Transverse colon (tissue), 4 donors: ENCODE measurements around the gene TPM4. TPM values are rescaled to one million over a fixed set of nuclear protein-coding genes. Genes with fewer than 3 reads are reported as not detected.

Experiments used
- DNase-seq: peaks from one replicate; pipeline ENCODE4 v3.0.0-alpha.2; 2019
- H3K27ac ChIP-seq, 4 donors: fragments of 200-600 bp; sonication (generic); 2 replicates each; pipeline ENCODE4 v1.5.1; 2016 to 2018; ENCODE audit warnings: inconsistent platforms in 4 of 4
- H3K27me3 ChIP-seq: fragments of 200-600 bp; sonication (generic); 2 replicates; pipeline ENCODE4 v1.5.1; 2017; ENCODE audit warnings: inconsistent platforms
- H3K36me3 ChIP-seq, 4 donors: fragments of 200-600 bp; sonication (generic); 2 replicates each; pipeline ENCODE4 v1.5.1; 2017 to 2019; ENCODE audit warnings: inconsistent platforms in 4 of 4
- H3K4me1 ChIP-seq, 4 donors: fragments of 200-600 bp; sonication (generic); 2 replicates each; pipeline ENCODE4 v1.5.1; 2017 to 2020; ENCODE audit warnings: inconsistent platforms in 4 of 4
- H3K4me3 ChIP-seq, 4 donors: fragments of 200-600 bp; sonication (generic); 1 replicate in 1 of 4; 2 replicates in 3 of 4; pipeline versions ENCODE4 v1.5.1 to v1.6.1; 2017 to 2019; ENCODE audit warnings: inconsistent platforms in 4 of 4
- H3K9me3 ChIP-seq, 2 donors: fragments of 200-600 bp; sonication (generic); 2 replicates each; pipeline ENCODE4 v1.5.1; 2017 to 2019; ENCODE audit warnings: inconsistent platforms in 2 of 2
- CTCF ChIP-seq, 5 experiments: fragments of 200-600 bp in 3 of 5; fragments of 450-650 bp in 2 of 5; sonication (generic) in 3 of 5; IDR thresholded peaks; 1 replicate in 2 of 5; 2 replicates in 3 of 5; pipeline ENCODE4 v1.5.1; 2016 to 2017; ENCODE audit warnings: antibody characterized with exemption in 5 of 5, inconsistent platforms in 3 of 5, mild to moderate bottlenecking in 2 of 5, moderate library complexity in 1 of 5
- EP300 ChIP-seq: sonication (generic); formaldehyde crosslinking; IDR thresholded peaks from one replicate; pipeline ENCODE4 v1.6.1; 2017; ENCODE audit warnings: antibody characterized with exemption, low read depth
- POLR2A ChIP-seq: fragments of 450-650 bp; IDR thresholded peaks from one replicate; pipeline ENCODE4 v1.6.1; 2016; ENCODE audit warnings: antibody characterized with exemption, mild to moderate bottlenecking, moderate library complexity
- POLR2AphosphoS5 ChIP-seq, 3 donors: sonication (generic); formaldehyde crosslinking; IDR thresholded peaks; one replicate each; pipeline ENCODE4 v1.6.1; 2016; ENCODE audit warnings: antibody characterized with exemption in 3 of 3
- WGBS, 2 donors: methylation state at CpG; one replicate each; pipeline ENCODE4 v1.1.5; 2018; ENCODE audit warnings: low coverage in 1 of 2; 5-methylcytosine and 5-hydroxymethylcytosine counted together
- in situ Hi-C, 4 donors: fragments of 200-750 bp; cut with MboI; loops; one replicate each; pipeline versions ENCODE4 v1.15.0 to v1.15.1; 2017; ENCODE audit warnings: low sequenced_read_pairs in 3 of 4, low pct_ligation_motif_present in 1 of 4, low pct_unique_long_range_greater_than_20kb in 1 of 4
- intact Hi-C: fragments of 100-400 bp; cut with DNase I; formaldehyde crosslinking; loops from one replicate; pipeline ENCODE4 v1.15.1; 2023; ENCODE audit warnings: low total_unique reads
- total RNA-seq, 4 donors: library from RNA; depleted of rRNA; stranded (reverse); fragments of >200 nt; gene quantifications; one replicate each; pipeline ENCODE4 v1.1.0, GENCODE V29; 2016

Gene TPM4
- total RNA-seq, 4 donors from 2014 or later = 228 to 491 (median 288) TPM

GRCh38 chr19:16136185-16136999, 60.1 kb downstream of the TPM4 start:
- TF ChIP-seq CTCF (IDR thresholded peaks at IDR 0.05) (no peak), POLR2AphosphoS5 (IDR thresholded peaks at IDR 0.05) (no peak), POLR2A (no peak)
- 52 to 60% methylated on average over 6 to 16 of the region's 16 CpGs for WGBS, 2 donors
- in situ Hi-C loops (no loop called here), intact Hi-C loops (no loop called here)
- Histone ChIP-seq H3K4me1 (no peaks in the 10 kb centered on the region), H3K4me3 (no peak overlapping the region), H3K36me3 (peaks cover 0 to 18% (median 9%) of the 10 kb centered on the region in 4 donors), H3K27ac (no peak overlapping the region), H3K27me3 (no peaks in the 10 kb centered on the region), H3K9me3 (no peaks in the 10 kb centered on the region)
- no peak for DNase-seq

- intact Hi-C loops = no loop called here
- Histone ChIP-seq H3K9me3 (no peaks in the 10 kb centered on the region), H3K27ac (peak overlapping the region in 2 of 4 donors; percentile 35 to 82), H3K36me3 (no peaks in the 10 kb centered on the region), H3K4me1 (peaks cover 0 to 13% (median 10%) of the 10 kb centered on the region in 4 donors), H3K27me3 (no peaks in the 10 kb centered on the region), H3K4me3 (no peak overlapping the region)
- 60 to 68% methylated on average over 1 to 13 of the region's 13 CpGs for WGBS, 2 donors
- TF ChIP-seq POLR2A (no peak), POLR2AphosphoS5 (IDR thresholded peaks at IDR 0.05) (no peak), CTCF (IDR thresholded peaks at IDR 0.05) (no peak)
- DNase-seq = peak; percentile 68
- in situ Hi-C loops = no loop called here
These were observed 63.5 kb downstream of the TPM4 start for GRCh38 chr19:16139752-16140151.

DNA sequence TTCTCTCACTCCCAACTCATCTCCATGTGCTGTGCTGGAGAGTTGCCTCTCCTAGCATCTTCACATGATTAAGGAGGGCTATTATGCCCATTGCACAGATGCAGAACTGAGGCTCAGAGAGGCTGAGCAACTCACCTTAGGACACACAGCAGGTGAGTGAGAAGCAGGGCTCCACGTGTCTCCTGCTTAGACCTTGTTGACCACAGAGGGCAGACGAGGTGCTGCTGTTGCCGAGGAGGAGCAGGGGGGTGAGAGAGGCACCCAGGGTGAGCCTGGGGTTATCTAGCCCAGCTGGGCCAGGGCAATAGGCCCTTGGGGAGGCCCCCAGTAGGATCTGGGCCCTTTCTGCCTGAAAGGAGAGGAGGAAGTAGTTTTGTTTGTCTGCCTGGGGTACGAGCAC, 64.7 kb downstream of the TPM4 start:
- no peak overlapping the region for H3K4me3 ChIP-seq
- no peaks in the 10 kb centered on the region for H3K27me3 ChIP-seq
- in situ Hi-C loops (no loop called here), intact Hi-C loops (no loop called here)
- 50% methylated on average over 4 of the region's 4 CpGs; no CpG with 5 or more reads in 1 of the 2 donors for WGBS, 2 donors
- peaks cover 0 to 13% (median 10%) of the 10 kb centered on the region in 4 donors for H3K4me1 ChIP-seq
- DNase-seq = peak; percentile 61
- H3K27ac ChIP-seq = peak overlapping the region in 3 of 4 donors; percentile 35 to 90 (median 82)
- no peaks in the 10 kb centered on the region for H3K9me3 ChIP-seq
- TF ChIP-seq POLR2A (no peak), EP300 (no peak), CTCF (IDR thresholded peaks at IDR 0.05) (no peak), POLR2AphosphoS5 (IDR thresholded peaks at IDR 0.05) (no peak)
- no peaks in the 10 kb centered on the region for H3K36me3 ChIP-seq

GRCh38 chr19:16142032-16142580, 65.8 kb downstream of the TPM4 start:
- Histone ChIP-seq H3K4me1 (peaks cover 0 to 13% (median 10%) of the 10 kb centered on the region in 4 donors), H3K27me3 (no peaks in the 10 kb centered on the region), H3K4me3 (no peak overlapping the region), H3K9me3 (no peaks in the 10 kb centered on the region), H3K36me3 (no peaks in the 10 kb centered on the region), H3K27ac (peak overlapping the region; percentile 82 to 90 (median 85))
- TF ChIP-seq POLR2A = no peak
- no peak for TF ChIP-seq CTCF (IDR thresholded peaks at IDR 0.05)
- TF ChIP-seq EP300 = no peak
- no peak for TF ChIP-seq POLR2AphosphoS5 (IDR thresholded peaks at IDR 0.05)
- intact Hi-C loops = no loop called here
- DNase-seq = no peak
- in situ Hi-C loops = no loop called here
- WGBS, 2 donors = 67 to 73% methylated on average over 7 to 9 of the region's 9 CpGs
